H1 (cell line): ENCODE data around the gene EPHA3. TPM values are rescaled to one million over a fixed set of nuclear protein-coding genes. Genes with fewer than 3 reads are reported as not detected.

Experiments used
- CBX8 ChIP-seq: fragments of 300-800, 300-1000 bp; sonication (generic); IDR thresholded peaks from 2 replicates; pipeline ENCODE4 v1.7.1; 2016; ENCODE audit warnings: low read depth, low read length, borderline replicate concordance
- PHF8 ChIP-seq: fragments of 200-600 bp; sonication (generic); conservative IDR thresholded peaks from 2 replicates; pipeline ENCODE4 v1.7.1; 2012; ENCODE audit warnings: low read depth, mild to moderate bottlenecking, inconsistent platforms, low read length, moderate library complexity
- SP2 ChIP-seq: IDR thresholded peaks from 2 replicates; pipeline ENCODE4 v1.6.1; 2012; ENCODE audit warnings: mild to moderate bottlenecking, low read length, inconsistent platforms
- SP4 ChIP-seq: IDR thresholded peaks from 2 replicates; pipeline ENCODE4 v1.6.1; 2012; ENCODE audit warnings: low read length, inconsistent platforms
- SRF ChIP-seq: IDR thresholded peaks from 2 replicates; pipeline ENCODE4 v1.6.1; 2011; ENCODE audit warnings: mild to moderate bottlenecking, low read depth, low read length, moderate library complexity
- TAF7 ChIP-seq: optimal IDR thresholded peaks from 2 replicates; pipeline ENCODE3; 2011; ENCODE audit warnings: low read depth, mild to moderate bottlenecking, inconsistent platforms, low read length, moderate library complexity, borderline replicate concordance
- polyA plus RNA-seq, 7 experiments: library from polyadenylated mRNA; depleted of rRNA in 3 of 7; stranded (reverse) in 5 of 7; unstranded in 2 of 7; fragments of >200 nt in 5 of 7; fragments of 200-250 nt in 2 of 7; gene quantifications; 1 replicate in 5 of 7; 2 replicates in 1 of 7; 4 replicates in 1 of 7; pipeline versions ENCODE4 v1.2.1 to v1.2.3, GENCODE V29; 2011 to 2013; ENCODE audit warnings: missing spikeins in 2 of 7, mixed read lengths in 2 of 7
- total RNA-seq: library from RNA; stranded (reverse); fragmentation: NEBNext Ultra II Directional; extraction: Animal tissue kit (Norgen Biotek cat#: 25700); gene quantifications from 2 replicates; pipeline ENCODE4 v1.2.1, GENCODE V29; 2021

EPHA3 gene
- total and polyA plus RNA-seq, 2 of the 8 experiments (the other 6 are each of a cell fraction or from before 2014, with no cell fraction given): 0.09 to 0.22 TPM

- TF ChIP-seq SP2: no peak
- no peak for TF ChIP-seq PHF8
- TF ChIP-seq CBX8: no peak
- no peak for TF ChIP-seq SRF
- no peak for TF ChIP-seq SP4
- TF ChIP-seq TAF7: no peak
- TF ChIP-seq, all 59 proteins: peak for 0
Measured at GRCh38 chr3:89280822-89281365, 173.5 kb downstream of the EPHA3 start (continued).
